HCT116 (cell line): ENCODE measurements around the gene DLX5. TPM values are rescaled to one million over a fixed set of nuclear protein-coding genes. Genes with fewer than 3 reads are reported as not detected.

Experiments used
- ATAC-seq: fragments of 200-7000 bp; cut with Tn5 transposase; 2 replicates; pipeline ENCODE4 v1.9.1; 2020; ENCODE audit warnings: mild to moderate bottlenecking, moderate library complexity
- BruUV-seq: library from RNA; stranded (reverse); fragments of 400-500 nt; replicated peaks from 2 replicates; lab custom pipeline; 2021; lab: Mats Ljungman, UMichigan
- CTCF ChIA-PET: fragments of 300-600 bp; sonication (Branson Sonifier 250); formaldehyde crosslinking; loops from one replicate; lab custom pipeline; 2021; ENCODE audit warnings: antibody characterized with exemption; lab: Charles Lee
- POLR2A ChIA-PET: fragments of 300-600, 350-600 bp; sonication (Branson Sonifier 250); formaldehyde crosslinking; loops from one replicate; lab custom pipeline; 2021; ENCODE audit warnings: antibody characterized with exemption; lab: Charles Lee
- RAD21 ChIA-PET, 2 experiments: fragments of 300-600 bp; sonication (Branson Sonifier 250); formaldehyde crosslinking; loops; one replicate each; lab custom pipeline; 2023; ENCODE audit warnings: low total read pairs in 2 of 2; ENCODE audit not compliant: uncharacterized antibody in 2 of 2, unreplicated experiment in 2 of 2, low non-redundant PET in 1 of 2; lab: Charles Lee
- DNase-seq: peaks from one replicate; pipeline ENCODE4 v3.0.0-alpha.2; 2010; ENCODE audit warnings: low read depth, low spot score
- H2AFZ ChIP-seq: fragments of 200-600 bp; shearing (Covaris generic), sonication (generic); 2 replicates; pipeline ENCODE4 v1.6.1; 2017; ENCODE audit warnings: low read depth, mixed run types, mixed read lengths, antibody characterized with exemption, low read length; ENCODE audit not compliant: poor library complexity, severe bottlenecking
- H3K27ac ChIP-seq: 2 replicates; pipeline ENCODE4 v1.5.1; 2012; ENCODE audit warnings: low read depth, low read length
- H3K27me3 ChIP-seq: fragments of 200-600 bp; sonication (generic); 2 replicates; pipeline ENCODE4 v1.6.1; 2016; ENCODE audit warnings: mixed run types, low read length, mixed read lengths; ENCODE audit not compliant: insufficient read depth
- H3K36me3 ChIP-seq, 2 experiments: fragments of 200-500 bp in 1 of 2; fragments of 200-600 bp in 1 of 2; sonication (Bioruptor generic) in 1 of 2; sonication (generic) in 1 of 2; 2 replicates each; pipeline versions ENCODE4 v1.5.1 to v1.6.1; 2014 to 2016; ENCODE audit warnings: low read length in 2 of 2, inconsistent platforms in 1 of 2, mixed read lengths in 1 of 2, mixed run types in 1 of 2; ENCODE audit not compliant: insufficient read depth in 2 of 2, control insufficient read depth in 1 of 2
- H3K4me1 ChIP-seq, 2 experiments: fragments of 200-600 bp in 1 of 2; sonication (generic) in 1 of 2; 2 replicates each; pipeline versions ENCODE4 v1.5.1 to v1.6.1; 2012 to 2017; ENCODE audit warnings: low read length in 2 of 2, inconsistent platforms in 1 of 2, mild to moderate bottlenecking in 1 of 2, mixed read lengths in 1 of 2, mixed run types in 1 of 2, moderate library complexity in 1 of 2; ENCODE audit not compliant: insufficient read depth in 2 of 2, control insufficient read depth in 1 of 2
- H3K4me2 ChIP-seq: fragments of 200-600 bp; sonication (generic); 2 replicates; pipeline ENCODE4 v1.6.1; 2017; ENCODE audit warnings: mixed run types, low read length, mixed read lengths
- H3K4me3 ChIP-seq, 2 experiments: fragments of 200-600 bp in 1 of 2; sonication (generic) in 1 of 2; replicated peaks in 1 of 2; 2 replicates each; pipeline ENCODE4 v1.5.1; 2011 to 2016; ENCODE audit warnings: low read length in 2 of 2, control low read depth in 1 of 2, low read depth in 1 of 2, mild to moderate bottlenecking in 1 of 2, mixed read lengths in 1 of 2, mixed run types in 1 of 2
- H3K79me2 ChIP-seq: fragments of 200-600 bp; sonication (generic); 2 replicates; pipeline ENCODE4 v1.6.1; 2017; ENCODE audit warnings: mild to moderate bottlenecking, mixed run types, low read length, moderate library complexity, mixed read lengths; ENCODE audit not compliant: insufficient read depth
- H3K9ac ChIP-seq: fragments of 200-600 bp; sonication (generic); 2 replicates; pipeline ENCODE4 v1.6.1; 2016; ENCODE audit warnings: low read length, mixed read lengths
- H3K9me2 ChIP-seq: fragments of 200-600 bp; sonication (generic), shearing (Covaris generic); 2 replicates; pipeline ENCODE4 v1.6.1; 2017; ENCODE audit warnings: mixed run types, mild to moderate bottlenecking, moderate library complexity; ENCODE audit not compliant: insufficient read depth
- H3K9me3 ChIP-seq, 2 experiments: fragments of 200-500 bp in 1 of 2; fragments of 200-600 bp in 1 of 2; sonication (Bioruptor generic) in 1 of 2; sonication (generic) in 1 of 2; 2 replicates each; pipeline ENCODE4 v1.6.1; 2014 to 2017; ENCODE audit warnings: low read length in 2 of 2, mixed read lengths in 2 of 2, inconsistent platforms in 1 of 2, low read depth in 1 of 2, mild to moderate bottlenecking in 1 of 2, mixed run types in 1 of 2, moderate library complexity in 1 of 2; ENCODE audit not compliant: control insufficient read depth in 1 of 2, insufficient read depth in 1 of 2
- H4K20me1 ChIP-seq: fragments of 200-600 bp; sonication (generic), shearing (Covaris generic); 2 replicates; pipeline ENCODE4 v1.6.1; 2017; ENCODE audit warnings: mixed run types, mild to moderate bottlenecking, moderate library complexity; ENCODE audit not compliant: insufficient read depth
- CBX3 ChIP-seq: IDR thresholded peaks from 2 replicates; pipeline ENCODE4 v1.6.1; 2012; ENCODE audit warnings: low read depth
- CEBPB ChIP-seq: IDR thresholded peaks from 2 replicates; pipeline ENCODE4 v1.6.1; 2012; ENCODE audit warnings: low read depth
- EGR1 ChIP-seq: IDR thresholded peaks from 2 replicates; pipeline ENCODE4 v1.6.1; 2012; ENCODE audit warnings: low read depth
- POLR2A ChIP-seq: IDR thresholded peaks from 2 replicates; pipeline ENCODE4 v1.7.0; 2011; ENCODE audit warnings: borderline replicate concordance; ENCODE audit not compliant: insufficient read depth, insufficient read length; ENCODE audit errors: extremely low read depth
- SIN3A ChIP-seq: IDR thresholded peaks from 2 replicates; pipeline ENCODE4 v1.6.1; 2012; ENCODE audit warnings: low read depth
- SP1 ChIP-seq: IDR thresholded peaks from 2 replicates; pipeline ENCODE4 v1.6.1; 2012; ENCODE audit warnings: low read depth
- YY1 ChIP-seq: IDR thresholded peaks from 2 replicates; pipeline ENCODE4 v1.6.1; 2011; ENCODE audit warnings: low read length, low read depth, moderate library complexity, mild to moderate bottlenecking; ENCODE audit not compliant: insufficient replicate concordance; ENCODE audit errors: extremely low read depth
- intact Hi-C: fragments of 100-400 bp; cut with micrococcal nuclease; formaldehyde crosslinking; loops from 2 replicates; pipeline ENCODE4 v1.10.0; 2022
- total RNA-seq: library from RNA; stranded (reverse); gene quantifications from one replicate; pipeline ENCODE4 v1.2.1, GENCODE V29; 2021; ENCODE audit not compliant: unreplicated experiment

Gene DLX5
- total RNA-seq, 1 experiment from 2014 or later, result not detected

DNA sequence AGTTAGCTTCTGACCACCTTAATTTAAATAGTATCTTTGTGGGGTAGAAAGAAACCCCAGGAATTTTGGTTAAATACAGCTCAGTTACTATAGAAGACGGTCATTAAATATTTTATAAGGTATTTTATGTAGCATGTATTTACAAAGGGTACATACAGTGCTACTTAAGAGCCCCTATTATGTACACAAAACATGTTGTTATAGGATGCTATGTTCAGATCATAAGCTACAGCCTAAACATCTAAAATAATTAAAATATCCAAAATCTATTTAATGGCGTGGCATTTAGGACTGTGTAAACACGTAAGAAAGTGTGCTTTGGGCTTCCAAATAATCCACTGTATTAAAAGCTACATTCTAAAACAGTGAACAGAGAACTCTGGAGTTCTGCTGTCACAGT lies 39.4 kb upstream of the DLX5 start:
- ChIA-PET POLR2A (no interaction called here), CTCF (interaction anchor here (0.9 to 1.5 kb wide), 5 partner anchors 10 to 1341 kb away, joined by 3 to 5 read pairs (median 4); no protein-coding TSS in a partner anchor), RAD21 (no interaction called here)
- ATAC-seq, result no peak
- Histone ChIP-seq H3K4me2 (no peak overlapping the region), H3K27me3 (peaks cover 3% of the 10 kb centered on the region; the same call in 1 of the 2 replicates), H3K79me2 (no peaks in the 10 kb centered on the region), H3K4me3 (no peak overlapping the region), H3K9me2 (no peaks in the 10 kb centered on the region), H3K9me3 (no peaks in the 10 kb centered on the region), H2AFZ (no peak overlapping the region), H3K27ac (no peak overlapping the region), H3K4me1 (no peaks in the 10 kb centered on the region), H3K9ac (no peak overlapping the region), H3K36me3 (no peaks in the 10 kb centered on the region), H4K20me1 (no peaks in the 10 kb centered on the region)
- TF ChIP-seq POLR2A (no peak), EGR1 (no peak), SIN3A (no peak), CBX3 (no peak), SP1 (no peak), CEBPB (no peak)
- intact Hi-C loops, result no loop called here
- DNase-seq, result no peak
- no TSS peak for BruUV-seq

DNA sequence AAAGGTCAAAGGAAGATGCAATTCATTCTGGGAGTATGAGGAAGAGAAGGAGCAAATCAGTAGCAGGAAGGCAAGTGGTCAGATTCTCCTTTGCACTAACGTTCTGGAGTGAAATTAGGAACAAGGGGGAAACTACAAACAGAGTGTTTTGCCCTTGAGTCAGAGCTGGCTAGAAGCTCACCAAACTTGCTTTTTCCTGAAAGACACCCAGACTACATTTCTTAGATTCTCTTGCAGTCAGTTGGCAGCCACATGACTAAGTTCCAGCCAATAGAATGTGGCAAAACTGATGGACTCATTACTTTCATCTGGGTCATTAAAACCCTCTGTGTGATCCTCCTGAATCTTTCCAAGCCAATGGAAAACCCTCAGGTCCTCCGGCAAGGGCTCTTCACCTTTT lies 18.6 kb upstream of the DLX5 start:
- no peak for TF ChIP-seq YY1
- TF ChIP-seq, all 23 proteins: peak for 0
- intact Hi-C loops, result no loop called here
- H3K9me3 ChIP-seq, result no peaks in the 10 kb centered on the region
- DNase-seq, result no peak
- no peak overlapping the region for H3K4me2 ChIP-seq
- no peak overlapping the region for H2AFZ ChIP-seq
- H3K27me3 ChIP-seq, result peaks cover 72% of the 10 kb centered on the region
- BruUV-seq, result no TSS peak
- no peaks in the 10 kb centered on the region for H3K9me2 ChIP-seq
- no peak overlapping the region for H3K27ac ChIP-seq
- ChIA-PET CTCF (no interaction called here), RAD21 (no interaction called here), POLR2A (no interaction called here)
- no peaks in the 10 kb centered on the region for H4K20me1 ChIP-seq
- H3K79me2 ChIP-seq, result no peaks in the 10 kb centered on the region
- no peak for ATAC-seq
- H3K4me3 ChIP-seq, result no peak overlapping the region
- H3K4me1 ChIP-seq, result no peaks in the 10 kb centered on the region
- H3K36me3 ChIP-seq, result no peaks in the 10 kb centered on the region
- H3K9ac ChIP-seq, result no peak overlapping the region
